Measurements from ENCODE around the gene CDON.

- TF ChIP-seq RNF2 (IDR thresholded peaks at IDR 0.05; ENCODE audit: borderline replicate concordance, low read depth) = no peak
- no peak for TF ChIP-seq HDAC2 (IDR thresholded peaks at IDR 0.05)
- TF ChIP-seq CHD4 (IDR thresholded peaks at IDR 0.05; ENCODE audit: borderline replicate concordance) = no peak
- TF ChIP-seq, protein P1, sequence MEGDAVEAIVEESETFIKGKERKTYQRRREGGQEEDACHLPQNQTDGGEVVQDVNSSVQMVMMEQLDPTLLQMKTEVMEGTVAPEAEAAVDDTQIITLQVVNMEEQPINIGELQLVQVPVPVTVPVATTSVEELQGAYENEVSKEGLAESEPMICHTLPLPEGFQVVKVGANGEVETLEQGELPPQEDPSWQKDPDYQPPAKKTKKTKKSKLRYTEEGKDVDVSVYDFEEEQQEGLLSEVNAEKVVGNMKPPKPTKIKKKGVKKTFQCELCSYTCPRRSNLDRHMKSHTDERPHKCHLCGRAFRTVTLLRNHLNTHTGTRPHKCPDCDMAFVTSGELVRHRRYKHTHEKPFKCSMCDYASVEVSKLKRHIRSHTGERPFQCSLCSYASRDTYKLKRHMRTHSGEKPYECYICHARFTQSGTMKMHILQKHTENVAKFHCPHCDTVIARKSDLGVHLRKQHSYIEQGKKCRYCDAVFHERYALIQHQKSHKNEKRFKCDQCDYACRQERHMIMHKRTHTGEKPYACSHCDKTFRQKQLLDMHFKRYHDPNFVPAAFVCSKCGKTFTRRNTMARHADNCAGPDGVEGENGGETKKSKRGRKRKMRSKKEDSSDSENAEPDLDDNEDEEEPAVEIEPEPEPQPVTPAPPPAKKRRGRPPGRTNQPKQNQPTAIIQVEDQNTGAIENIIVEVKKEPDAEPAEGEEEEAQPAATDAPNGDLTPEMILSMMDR (IDR thresholded peaks at IDR 0.05) = no peak
- no peak for TF ChIP-seq JUNB (IDR thresholded peaks at IDR 0.05)
- TF ChIP-seq, protein P2, sequence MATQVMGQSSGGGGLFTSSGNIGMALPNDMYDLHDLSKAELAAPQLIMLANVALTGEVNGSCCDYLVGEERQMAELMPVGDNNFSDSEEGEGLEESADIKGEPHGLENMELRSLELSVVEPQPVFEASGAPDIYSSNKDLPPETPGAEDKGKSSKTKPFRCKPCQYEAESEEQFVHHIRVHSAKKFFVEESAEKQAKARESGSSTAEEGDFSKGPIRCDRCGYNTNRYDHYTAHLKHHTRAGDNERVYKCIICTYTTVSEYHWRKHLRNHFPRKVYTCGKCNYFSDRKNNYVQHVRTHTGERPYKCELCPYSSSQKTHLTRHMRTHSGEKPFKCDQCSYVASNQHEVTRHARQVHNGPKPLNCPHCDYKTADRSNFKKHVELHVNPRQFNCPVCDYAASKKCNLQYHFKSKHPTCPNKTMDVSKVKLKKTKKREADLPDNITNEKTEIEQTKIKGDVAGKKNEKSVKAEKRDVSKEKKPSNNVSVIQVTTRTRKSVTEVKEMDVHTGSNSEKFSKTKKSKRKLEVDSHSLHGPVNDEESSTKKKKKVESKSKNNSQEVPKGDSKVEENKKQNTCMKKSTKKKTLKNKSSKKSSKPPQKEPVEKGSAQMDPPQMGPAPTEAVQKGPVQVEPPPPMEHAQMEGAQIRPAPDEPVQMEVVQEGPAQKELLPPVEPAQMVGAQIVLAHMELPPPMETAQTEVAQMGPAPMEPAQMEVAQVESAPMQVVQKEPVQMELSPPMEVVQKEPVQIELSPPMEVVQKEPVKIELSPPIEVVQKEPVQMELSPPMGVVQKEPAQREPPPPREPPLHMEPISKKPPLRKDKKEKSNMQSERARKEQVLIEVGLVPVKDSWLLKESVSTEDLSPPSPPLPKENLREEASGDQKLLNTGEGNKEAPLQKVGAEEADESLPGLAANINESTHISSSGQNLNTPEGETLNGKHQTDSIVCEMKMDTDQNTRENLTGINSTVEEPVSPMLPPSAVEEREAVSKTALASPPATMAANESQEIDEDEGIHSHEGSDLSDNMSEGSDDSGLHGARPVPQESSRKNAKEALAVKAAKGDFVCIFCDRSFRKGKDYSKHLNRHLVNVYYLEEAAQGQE (IDR thresholded peaks at IDR 0.05) = no peak
- TF ChIP-seq EP300 (IDR thresholded peaks at IDR 0.05) = no peak
- TF ChIP-seq POLR2A (IDR thresholded peaks at IDR 0.05; ENCODE audit: low read length) = no peak
- no peak for TF ChIP-seq MAZ (IDR thresholded peaks at IDR 0.05; ENCODE audit: borderline replicate concordance, low read depth, low read length)
- no peak for TF ChIP-seq SREBF2 (IDR thresholded peaks at IDR 0.05)
- TF ChIP-seq SMC3 (IDR thresholded peaks at IDR 0.05) = no peak
- TF ChIP-seq, protein P3, sequence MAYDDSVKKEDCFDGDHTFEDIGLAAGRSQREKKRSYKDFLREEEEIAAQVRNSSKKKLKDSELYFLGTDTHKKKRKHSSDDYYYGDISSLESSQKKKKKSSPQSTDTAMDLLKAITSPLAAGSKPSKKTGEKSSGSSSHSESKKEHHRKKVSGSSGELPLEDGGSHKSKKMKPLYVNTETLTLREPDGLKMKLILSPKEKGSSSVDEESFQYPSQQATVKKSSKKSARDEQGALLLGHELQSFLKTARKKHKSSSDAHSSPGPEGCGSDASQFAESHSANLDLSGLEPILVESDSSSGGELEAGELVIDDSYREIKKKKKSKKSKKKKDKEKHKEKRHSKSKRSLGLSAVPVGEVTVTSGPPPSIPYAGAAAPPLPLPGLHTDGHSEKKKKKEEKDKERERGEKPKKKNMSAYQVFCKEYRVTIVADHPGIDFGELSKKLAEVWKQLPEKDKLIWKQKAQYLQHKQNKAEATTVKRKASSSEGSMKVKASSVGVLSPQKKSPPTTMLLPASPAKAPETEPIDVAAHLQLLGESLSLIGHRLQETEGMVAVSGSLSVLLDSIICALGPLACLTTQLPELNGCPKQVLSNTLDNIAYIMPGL (CRISPR knock-in tag; IDR thresholded peaks at IDR 0.05; ENCODE audit: borderline replicate concordance) = no peak
- no peak for TF ChIP-seq EHMT2 (IDR thresholded peaks at IDR 0.05; ENCODE audit: low read depth)
- TF ChIP-seq ZNF302 (CRISPR knock-in tag; IDR thresholded peaks at IDR 0.05) = no peak
Observed at GRCh38 chr11:125948278-125949051, 114.2 kb downstream of the CDON start.
